ENCODE results near the gene TACC2.

DNA sequence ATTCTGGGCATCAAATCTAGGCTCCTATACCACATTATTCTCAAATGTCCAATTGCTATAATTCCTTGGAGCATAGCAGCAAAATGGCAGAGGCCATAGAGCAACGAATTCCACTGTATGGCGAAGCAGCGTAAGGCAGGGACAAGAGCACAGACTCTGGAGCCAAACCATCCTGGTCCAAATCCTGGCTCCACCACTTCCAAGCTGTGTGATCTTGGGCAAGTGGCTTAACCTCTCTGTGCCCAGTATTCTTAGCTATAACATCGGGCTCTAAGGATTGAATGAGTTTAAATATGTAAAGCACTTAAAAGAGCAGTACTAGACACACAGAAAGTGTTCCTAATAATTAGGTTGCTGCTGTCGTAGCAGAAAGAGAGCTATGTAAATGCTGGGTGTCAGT is 56.2 kb downstream of the TACC2 start:
- TF ChIP-seq, protein P1, sequence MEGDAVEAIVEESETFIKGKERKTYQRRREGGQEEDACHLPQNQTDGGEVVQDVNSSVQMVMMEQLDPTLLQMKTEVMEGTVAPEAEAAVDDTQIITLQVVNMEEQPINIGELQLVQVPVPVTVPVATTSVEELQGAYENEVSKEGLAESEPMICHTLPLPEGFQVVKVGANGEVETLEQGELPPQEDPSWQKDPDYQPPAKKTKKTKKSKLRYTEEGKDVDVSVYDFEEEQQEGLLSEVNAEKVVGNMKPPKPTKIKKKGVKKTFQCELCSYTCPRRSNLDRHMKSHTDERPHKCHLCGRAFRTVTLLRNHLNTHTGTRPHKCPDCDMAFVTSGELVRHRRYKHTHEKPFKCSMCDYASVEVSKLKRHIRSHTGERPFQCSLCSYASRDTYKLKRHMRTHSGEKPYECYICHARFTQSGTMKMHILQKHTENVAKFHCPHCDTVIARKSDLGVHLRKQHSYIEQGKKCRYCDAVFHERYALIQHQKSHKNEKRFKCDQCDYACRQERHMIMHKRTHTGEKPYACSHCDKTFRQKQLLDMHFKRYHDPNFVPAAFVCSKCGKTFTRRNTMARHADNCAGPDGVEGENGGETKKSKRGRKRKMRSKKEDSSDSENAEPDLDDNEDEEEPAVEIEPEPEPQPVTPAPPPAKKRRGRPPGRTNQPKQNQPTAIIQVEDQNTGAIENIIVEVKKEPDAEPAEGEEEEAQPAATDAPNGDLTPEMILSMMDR (IDR thresholded peaks at IDR 0.05): no peak
- TF ChIP-seq EZH2 (IDR thresholded peaks at IDR 0.05): no peak
